ENCODE results near the gene STOML1.
"Not testable (repeated sequence)": the region's sequence is repeated elsewhere in the genome, so short reads cannot be mapped to it uniquely, and the experiment has no call there.

The STOML1 gene

DNA sequence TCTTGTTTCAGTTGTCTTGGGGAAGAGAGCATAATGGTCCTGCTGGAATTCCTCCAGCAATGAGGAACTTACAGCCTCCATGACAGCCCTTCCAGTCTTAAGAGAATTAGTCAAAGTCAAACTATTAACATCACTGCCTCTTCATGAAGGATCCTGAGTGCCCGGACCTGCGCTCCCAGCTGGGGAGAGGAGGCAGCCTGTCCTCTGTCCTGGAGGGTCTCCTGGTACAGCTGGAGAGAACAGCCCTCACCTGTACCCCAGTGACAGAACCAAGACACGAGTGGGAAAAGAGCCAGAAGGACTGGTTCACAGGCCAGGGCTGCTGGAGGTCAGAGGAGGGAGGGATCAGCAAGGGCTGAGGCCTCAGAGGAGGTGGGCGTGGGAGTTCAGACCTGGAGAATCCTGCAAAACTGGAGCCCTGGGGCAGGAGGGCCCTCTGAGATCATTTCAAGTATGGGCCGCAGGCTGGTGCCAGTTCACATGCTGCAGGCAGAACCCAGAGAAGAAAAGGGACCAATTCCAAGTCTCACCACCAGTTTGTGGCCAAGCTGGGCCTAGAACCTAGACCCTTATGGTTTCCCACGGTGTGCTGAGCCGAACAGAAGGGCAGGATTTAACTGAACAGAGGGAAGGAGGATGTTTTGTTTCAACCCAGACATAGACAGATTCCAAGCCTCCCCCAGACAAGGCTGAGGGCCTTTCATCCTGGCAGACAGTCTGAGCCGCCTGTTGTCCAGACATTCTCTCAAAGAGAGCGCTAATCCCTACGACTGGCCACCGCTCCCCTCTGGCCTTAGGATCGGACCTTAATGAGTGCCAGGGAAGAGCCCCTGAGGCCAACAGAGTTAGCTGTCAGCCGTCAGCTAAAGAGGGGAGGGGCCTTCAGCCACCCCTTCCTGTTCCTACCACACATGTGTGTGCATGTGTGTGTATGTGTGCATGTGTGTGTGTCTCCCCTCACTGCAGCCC is 47.6 kb downstream of the STOML1 start:
- DNase-seq = no peak

DNA sequence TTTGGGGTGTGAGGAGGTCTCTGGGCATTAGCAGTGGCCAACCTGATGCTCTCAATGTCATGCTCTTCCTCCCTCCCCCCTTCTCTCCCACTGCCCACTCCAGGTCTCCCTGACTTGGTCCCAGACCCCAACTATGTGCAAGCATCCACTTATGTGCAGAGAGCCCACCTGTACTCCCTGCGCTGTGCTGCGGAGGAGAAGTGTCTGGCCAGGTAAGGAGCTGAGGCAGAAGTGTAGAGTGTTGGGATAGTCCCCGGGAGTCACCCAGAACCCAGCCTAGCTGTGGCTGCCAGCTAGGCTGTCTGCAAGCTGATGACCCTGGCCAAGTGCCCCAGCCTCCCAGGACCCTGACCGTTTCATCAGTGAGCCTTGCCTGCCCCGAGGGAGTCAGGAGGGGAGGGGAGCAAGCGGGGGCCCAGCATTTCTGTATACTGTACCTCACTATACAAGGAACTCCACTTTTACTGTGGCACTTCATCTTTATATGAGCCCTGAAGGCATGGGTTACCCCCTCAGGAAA is 49.3 kb downstream of the STOML1 start:
- no peak for DNase-seq

DNA sequence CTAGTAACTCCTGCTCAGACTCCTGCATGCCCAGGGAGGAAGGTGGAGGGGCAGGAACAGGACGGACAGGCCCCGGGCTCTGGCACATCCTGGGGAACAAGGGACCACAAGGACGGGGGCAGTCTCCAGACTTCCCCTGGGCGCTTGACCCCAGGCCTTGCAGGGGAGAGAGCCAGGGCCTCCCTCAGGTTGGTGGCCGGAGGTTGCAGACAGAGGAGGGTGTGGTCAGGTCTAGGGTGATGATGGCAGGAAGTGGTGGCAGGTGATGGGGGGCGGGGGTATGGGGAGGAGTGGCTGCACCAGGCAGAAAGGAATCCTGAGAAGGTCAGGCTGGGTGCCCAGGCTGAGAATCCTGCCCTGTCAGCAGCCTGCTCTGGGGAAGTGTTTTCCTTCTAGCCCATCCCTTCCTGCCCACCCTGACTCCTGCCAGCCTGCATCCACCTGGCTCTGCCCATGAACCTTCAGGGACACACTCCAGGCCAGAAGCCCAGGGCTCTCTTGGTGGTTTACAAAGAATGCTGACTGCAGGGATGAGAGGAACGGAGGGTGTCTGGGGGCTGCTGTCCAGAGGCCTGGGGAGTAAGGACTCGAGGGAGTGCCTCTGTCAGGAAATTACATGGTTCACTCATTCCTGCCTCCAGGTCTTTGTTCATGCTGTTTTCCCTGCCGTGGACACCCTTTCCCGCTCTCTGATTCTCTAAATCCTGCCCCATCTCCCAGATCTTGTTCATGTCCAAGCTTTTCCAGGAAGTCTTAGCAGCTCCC is 50.0 kb downstream of the STOML1 start:
- DNase-seq = peak; percentile 1

DNA sequence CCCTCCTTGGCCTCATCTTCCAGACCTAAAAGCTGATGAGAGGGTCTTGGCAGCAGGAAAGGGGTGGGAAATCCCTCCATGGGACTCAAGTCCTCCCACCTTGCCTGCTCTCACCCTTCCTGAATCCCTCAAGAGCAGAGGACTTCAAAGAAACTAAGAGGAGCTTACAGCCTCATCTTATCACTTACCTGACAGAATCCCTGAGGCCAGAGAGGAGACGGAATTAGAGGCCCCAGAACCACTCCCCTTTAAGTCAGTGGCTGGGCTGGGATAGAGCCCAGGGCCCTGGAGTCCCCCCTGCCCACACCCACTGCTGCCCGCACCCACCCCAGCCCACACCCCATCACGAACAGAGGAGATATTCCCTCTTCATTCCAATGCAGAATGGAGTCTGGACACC is 50.6 kb downstream of the STOML1 start:
- DNase-seq = no peak

DNA sequence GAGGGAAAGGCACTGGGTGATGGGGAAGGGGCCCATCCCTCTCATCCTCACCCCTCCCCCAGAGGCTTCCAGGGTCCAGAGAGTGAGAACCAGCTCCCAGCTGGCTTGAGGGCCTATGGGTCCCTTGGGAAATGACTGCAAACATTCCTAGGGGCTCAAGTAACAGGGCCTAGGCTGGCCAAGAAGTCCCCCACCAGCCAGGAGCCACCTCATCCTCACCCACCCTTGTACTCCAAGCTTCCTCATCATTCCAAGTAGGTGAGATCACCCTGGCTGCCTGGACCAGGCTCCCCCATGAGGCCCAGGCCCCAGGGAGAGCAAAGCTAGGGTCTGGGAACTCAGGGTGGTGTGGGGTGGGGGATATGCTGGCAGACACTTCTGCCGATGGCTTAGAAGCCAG is 51.1 kb downstream of the STOML1 start:
- DNase-seq = no peak

DNA sequence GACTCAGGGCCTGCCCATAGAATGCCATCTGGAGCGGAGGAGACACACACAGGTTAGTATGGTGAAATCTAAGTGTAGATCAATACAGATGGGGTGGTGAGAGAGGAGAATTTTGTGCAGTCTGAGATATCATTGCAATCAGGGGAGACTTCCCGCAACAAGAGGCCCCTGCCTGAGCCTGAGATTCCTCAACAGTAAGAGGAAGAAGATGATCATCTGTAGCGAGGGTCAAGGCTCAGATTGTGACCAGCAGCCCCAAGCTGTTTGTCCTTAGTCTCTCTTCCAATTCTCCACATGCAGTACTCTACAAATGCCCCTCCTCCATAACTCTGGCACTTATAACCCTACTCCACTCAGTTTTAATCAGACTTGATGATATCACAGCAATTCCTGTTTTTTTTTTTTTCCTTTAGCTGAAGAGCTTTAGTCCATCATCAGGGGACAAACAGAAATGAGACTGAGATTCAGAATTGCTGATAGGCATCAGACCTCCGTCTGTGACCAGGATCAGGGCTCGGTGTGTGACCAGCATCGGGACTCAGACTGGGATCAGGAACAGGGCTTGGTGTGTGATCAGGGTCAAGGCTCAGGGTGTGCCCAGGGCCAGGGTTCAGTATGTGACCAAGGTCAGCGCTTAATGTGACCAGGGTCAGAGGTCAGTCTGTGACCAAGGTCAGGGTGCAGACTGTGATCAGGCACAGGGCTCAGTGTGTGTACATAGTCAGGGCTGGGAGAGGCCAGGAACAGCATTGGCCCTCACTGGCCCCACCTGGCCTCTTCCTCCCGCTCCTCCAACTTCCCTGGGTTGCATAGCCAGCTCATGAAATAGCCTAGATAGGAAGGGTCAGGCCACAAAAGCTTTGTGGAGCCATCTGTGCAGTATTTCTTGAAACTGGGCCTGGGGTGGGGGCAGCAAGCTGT is 51.8 kb downstream of the STOML1 start:
- no peak for DNase-seq

DNA sequence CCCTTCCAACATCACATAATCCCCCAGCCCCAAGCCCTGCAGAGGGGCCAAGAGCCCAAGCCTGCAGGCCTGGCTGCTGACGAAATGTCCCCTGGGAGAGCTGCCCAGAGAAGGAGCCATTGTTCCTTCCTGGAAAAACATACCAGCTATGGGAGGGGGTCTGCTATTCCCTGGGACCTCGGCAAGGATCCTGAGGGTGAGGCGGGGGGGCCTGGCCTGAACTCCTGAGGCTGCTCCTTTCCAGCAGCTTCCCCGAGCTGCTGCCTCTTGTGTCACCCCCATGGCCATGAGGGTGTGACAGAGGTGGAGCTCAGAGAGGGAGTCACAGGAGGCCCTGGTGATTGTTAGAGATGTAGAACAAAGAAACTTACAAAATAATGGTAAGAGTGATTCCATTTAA is 53.0 kb downstream of the STOML1 start:
- DNase-seq = no peak

DNA sequence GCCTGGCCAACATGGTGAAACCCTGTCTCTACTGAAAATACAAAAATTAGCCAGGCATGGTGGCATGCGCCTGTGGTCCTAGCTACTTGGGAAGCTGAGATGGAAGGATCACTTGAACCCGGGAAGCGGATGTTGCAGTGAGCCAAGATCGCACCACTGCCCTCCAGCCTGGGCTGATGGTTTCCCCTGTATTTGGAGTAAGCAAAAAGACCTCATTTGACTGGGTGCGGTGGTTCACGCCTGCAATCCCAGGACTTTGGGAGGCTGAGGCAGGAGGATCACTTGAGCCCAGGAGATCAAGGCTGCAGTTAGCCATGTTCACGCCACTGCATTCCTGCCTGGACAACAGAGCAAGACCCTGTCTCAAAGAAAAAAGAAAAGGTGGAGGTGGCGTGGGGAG is 53.6 kb downstream of the STOML1 start:
- DNase-seq = not testable (repeated sequence)

DNA sequence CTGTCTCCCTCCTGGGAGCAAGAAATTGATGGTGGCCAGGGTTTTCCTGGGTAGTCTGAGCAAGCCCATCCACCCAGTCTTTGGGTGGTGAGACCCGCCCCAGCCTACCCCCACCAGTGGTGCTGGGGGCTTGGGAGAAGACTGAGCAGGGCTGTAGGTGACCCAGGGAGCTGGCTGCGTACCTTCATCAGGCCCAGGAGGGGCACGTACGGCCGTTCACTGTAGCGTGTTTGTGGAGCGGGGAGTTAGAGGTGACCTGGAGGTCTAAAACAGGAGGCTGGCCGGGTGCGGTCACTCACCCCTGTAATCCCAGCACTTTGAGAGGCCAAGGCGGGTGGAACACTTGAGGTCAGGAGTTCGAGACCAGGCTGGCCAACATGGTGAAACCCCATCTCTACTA is 54.4 kb downstream of the STOML1 start:
- DNase-seq = no peak

DNA sequence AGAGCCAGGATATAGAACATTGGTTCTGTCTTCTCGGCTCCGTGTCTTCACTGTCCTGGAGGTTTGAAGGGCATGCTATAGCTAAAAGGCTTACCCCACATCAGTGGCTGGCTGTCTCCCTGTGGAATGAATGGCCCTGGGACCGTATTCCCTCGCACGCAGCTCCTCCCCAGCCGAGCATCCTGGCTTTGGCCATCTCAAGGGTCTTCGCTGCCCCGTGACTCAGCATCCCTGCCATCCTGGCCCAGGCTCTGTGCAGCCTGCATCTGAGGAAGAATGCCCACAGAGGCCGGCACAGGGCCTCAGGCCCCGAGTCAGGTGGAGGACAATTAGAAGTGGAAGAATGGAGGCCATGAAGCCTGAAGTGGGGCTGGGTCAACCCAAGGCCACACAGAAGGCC is 54.8 kb downstream of the STOML1 start:
- DNase-seq = no peak

DNA sequence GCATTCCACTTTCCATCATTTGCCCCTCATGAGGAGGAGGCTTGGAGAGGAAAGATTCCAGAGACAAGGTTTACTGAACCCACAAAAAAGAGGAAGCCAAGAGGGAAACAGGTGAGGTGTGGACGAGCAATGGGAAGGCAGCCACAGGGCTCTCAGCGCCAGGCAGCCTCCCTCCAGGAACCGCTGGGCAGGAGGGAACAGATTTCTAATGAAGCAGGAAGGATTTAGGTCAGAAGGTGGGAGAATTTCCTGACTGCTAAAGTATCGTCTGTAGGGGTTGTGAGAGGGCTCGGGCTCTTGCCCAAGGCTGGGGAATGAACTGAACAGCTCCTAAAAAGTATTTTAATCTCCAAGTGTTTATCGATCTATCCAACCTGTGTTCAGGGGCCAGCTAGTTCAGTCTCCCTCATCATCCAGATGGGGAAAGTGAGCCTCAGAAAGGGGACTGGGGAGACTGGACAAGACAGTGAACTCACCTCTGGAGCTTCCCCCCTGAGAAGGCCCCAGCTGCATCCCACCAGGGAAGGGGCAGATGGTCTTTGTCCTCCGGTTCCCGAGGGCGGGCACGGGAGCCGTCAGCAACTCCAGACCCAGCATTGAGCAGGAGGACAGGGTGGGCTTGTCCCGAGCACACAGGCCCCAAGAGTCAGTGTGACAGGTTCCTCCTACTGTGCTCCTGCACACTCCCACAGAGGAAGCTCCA is 55.4 kb downstream of the STOML1 start:
- no peak for DNase-seq

DNA sequence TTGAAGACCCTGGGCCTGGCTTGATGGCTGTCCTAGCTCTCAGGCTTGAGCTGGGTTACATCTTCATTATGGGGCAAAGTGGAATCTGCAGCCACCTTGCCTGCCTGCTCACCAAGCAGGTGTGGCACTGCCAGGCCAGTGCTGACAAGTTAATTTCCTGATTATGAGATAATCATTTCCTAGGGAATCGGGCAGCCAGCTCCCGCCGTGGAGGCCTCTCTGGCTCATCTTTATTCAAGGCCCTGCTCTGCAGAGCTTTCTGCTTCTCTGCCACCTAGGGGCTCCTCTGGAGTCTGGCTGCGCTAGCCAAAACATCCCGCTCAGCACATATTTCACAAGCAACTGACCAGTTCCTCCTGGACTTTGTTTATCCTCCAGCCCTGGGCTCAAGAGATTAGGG is 55.9 kb downstream of the STOML1 start:
- no peak for DNase-seq

DNA sequence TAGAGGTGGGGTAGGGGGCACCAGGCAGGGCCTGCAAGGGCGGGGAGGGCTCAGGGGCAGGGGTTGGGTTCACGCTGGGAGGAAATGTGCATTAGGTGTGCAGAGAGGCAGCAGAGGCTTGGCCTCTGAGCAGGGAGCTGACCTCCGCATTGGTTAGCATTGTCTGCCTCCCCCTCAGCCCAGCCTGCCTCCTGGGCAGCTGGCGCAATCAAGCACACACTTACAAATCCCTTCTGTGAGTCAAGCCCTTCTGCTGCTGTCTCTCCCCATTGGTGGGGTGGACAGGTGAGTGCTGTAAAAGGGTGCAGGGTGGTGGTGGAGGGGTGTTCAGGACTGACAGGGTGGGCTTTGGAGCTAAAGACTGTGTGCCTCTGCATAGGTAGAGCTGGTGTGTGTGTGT is 56.5 kb downstream of the STOML1 start:
- DNase-seq = no peak

DNA sequence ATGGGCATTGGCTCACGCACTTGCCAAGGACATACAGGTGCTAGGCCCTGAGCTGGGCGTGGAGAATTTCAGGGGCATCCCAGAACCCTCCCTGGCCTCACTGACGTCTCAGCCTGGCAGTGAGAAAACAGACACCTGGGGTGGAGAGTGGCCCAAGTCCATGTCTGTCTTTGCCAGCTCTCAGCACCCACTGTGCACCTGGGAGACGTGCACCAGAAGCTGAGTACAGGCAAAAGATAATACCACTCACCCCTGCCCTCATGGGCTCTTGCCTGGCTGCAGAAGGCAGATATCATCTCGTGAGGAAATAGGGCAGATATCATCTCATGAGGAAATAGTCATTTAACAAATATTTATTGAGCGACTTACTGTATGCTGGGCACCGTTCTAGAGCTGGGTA is 57.8 kb downstream of the STOML1 start:
- no peak for DNase-seq

DNA sequence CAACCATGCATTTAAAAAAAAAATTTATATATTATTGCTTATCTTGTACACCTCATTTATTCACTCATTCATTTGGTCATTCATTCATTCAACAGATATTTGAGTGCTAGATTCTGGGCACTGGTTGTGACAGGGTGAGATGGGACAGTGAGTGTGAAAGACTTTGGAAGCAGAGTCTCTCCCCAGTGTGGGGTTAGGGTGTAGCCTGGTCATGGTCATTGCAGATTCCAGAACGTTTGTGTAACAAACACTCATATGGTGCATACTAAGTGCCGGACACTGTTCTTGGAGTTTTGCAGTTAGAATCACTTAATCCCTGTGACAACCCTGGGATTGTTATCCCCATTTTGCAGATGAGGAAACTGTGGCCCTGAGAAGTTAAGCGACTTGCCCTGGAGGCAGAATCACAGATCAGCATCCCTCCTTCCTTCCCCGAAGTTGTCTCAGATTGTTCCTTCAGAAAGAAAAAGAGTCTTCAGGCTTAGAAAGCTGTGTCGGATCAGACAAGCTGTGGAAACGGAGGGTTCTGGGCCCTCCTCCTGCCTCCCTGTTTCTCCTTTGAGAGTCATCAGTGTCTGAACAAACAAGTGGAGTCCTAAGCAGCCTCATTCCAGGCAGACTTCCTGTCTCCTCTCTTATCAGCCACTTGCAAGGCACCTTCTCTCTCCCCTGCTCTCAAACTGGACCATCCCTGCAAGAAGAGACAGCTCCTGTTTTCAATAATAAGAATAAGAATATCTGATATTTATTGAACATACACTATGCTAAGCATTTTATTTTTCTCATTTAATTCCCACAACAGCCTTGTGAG is 59.5 kb downstream of the STOML1 start:
- DNase-seq = no peak

DNA sequence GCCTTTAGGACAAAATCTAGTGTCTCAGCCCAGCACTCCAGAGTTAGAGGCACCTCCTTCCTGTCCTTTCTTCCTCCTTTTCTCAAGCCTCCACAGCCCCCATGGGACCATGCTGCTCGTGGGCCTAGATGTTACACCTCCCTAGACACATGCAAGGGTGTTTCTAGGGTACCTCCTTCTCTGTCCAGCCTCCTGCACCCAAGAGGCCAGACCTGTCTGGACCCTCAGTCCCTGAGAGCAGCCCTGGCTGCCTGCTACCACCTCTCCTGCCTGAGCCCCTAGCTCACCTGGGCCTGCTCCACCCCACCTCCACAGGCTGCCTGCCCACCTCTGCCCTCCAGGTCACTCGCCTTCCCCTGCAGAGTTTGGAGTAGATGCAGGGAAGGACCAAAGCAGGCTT is 60.7 kb downstream of the STOML1 start:
- no peak for DNase-seq

DNA sequence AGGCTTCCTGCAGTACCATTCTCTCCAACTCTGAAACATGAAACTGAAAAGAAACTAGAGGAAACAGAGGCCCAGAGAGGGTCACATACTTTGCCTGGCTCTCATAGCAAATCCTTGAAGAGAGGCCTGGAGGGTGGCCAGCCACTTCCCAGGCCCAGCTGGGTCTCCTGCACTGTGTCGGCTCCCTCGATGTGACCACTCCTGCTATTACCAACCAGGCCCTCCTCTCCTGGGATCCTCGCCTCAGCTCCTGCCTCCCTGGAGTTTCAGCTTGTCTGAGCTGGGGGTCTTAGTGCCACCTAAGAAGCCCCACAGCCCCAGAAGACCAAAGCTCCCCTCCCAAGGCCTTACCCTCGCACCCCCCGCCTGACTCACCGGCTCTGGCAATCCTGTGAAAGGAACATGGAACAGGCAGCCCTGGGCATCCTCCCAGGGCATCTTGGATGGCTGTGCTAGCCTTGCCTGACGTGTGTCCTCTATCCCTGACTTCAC is 61.3 kb downstream of the STOML1 start:
- no peak for DNase-seq

DNA sequence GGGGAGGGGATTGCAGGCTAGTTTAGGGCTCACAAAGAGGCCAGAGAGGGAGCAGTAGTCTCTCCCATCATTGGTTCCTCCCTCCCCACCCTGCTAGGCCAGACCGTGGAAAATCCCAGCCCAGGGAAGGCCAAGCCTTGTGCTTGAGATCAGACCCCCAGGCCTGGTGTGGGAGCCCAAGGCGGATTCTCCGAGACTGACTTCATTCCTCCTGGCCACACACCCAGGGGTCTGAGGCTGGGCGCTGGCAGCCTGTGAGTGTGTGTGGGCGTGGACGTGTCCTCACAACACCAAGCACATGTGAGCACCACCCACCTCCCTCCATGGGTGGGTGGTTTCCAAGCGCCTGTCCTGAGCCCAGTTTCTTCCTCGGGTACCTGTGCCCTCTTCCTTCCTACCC is 61.7 kb downstream of the STOML1 start:
- no peak for DNase-seq

DNA sequence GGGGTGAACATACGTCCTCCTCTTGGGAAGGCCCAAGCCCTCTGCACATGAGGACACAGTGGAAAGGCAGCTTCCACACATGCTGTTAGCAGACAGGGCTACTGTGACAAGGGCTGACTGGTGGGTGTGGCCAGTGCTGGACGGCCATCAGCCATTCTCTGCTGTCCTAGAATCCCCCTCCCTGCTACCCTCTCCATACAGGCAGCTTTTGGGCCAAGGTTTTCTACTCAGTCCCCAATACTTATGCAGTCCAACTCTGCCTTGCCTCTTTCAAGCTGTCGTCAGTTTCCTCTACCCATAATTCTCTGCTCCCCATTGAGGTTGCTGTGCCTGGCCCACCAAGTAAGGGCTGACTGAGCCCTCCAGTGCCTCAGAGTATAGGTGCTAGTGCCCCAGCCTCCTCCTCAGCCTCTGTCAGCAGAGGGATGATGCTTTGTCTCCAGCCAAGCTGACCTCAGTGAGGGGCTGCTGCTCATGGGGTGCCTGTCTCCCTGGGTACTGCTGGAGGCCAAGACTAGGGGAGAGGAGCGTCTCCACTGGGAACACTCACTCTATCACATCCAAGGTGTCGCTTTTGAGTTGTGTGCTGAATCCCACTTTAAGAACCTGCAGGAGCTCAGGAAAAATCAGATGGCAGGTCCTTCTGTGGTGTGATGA is 63.0 kb downstream of the STOML1 start:
- no peak for DNase-seq
